ENCODE data around the gene SH3RF1.

Gene SH3RF1

GRCh38 chr4:169243825-169244609, 26.7 kb downstream of the SH3RF1 start:
- Histone ChIP-seq H3K36me3 (ENCODE audit: insufficient read depth, low read length) (no peaks in the 10 kb centered on the region), H3K4me1 (ENCODE audit: insufficient read depth, low read length) (no peaks in the 10 kb centered on the region), H3K9me3 (ENCODE audit: insufficient read depth, low read length, severe bottlenecking) (no peaks in the 10 kb centered on the region), H3K79me2 (ENCODE audit: insufficient read depth, low read length) (no peaks in the 10 kb centered on the region), H3K4me2 (ENCODE audit: insufficient read depth, low read length) (no peak overlapping the region), H3K9ac (ENCODE audit: low read depth, low read length) (no peak overlapping the region), H2AFZ (ENCODE audit: low read depth, low read length) (no peak overlapping the region), H3K27me3 (ENCODE audit: insufficient read depth, low read length, poor library complexity) (no peaks in the 10 kb centered on the region), H4K20me1 (ENCODE audit: insufficient read depth, low read length) (no peaks in the 10 kb centered on the region; the same call in 1 of the 2 replicates), H3K27ac (ENCODE audit: low read length) (no peak overlapping the region), H3K4me3 (ENCODE audit: low read depth in 1 of 2, low read length in 2 of 2) (no peak overlapping the region)
- TF ChIP-seq CTCF (IDR thresholded peaks at IDR 0.05; ENCODE audit: borderline replicate concordance, extremely low read depth, low read length, poor library complexity, severe bottlenecking) (no peak), EZH2 (IDR thresholded peaks at IDR 0.05; ENCODE audit: borderline replicate concordance, low read depth, low read length, severe bottlenecking) (no peak)
- DNase-seq = no peak
- ATAC-seq (ENCODE audit: insufficient read depth, low read depth) = no peak

GRCh38 chr4:169241464-169241863, 29.3 kb downstream of the SH3RF1 start:
- Histone ChIP-seq H2AFZ (ENCODE audit: low read depth, low read length) (no peak overlapping the region), H4K20me1 (ENCODE audit: insufficient read depth, low read length) (no peaks in the 10 kb centered on the region; the same call in 1 of the 2 replicates), H3K4me2 (ENCODE audit: insufficient read depth, low read length) (no peak overlapping the region), H3K9ac (ENCODE audit: low read depth, low read length) (no peak overlapping the region), H3K79me2 (ENCODE audit: insufficient read depth, low read length) (no peaks in the 10 kb centered on the region), H3K27me3 (ENCODE audit: insufficient read depth, low read length, poor library complexity) (no peaks in the 10 kb centered on the region), H3K9me3 (ENCODE audit: insufficient read depth, low read length, severe bottlenecking) (no peaks in the 10 kb centered on the region), H3K4me3 (ENCODE audit: low read depth in 1 of 2, low read length in 2 of 2) (no peak overlapping the region), H3K27ac (ENCODE audit: low read length) (no peak overlapping the region), H3K4me1 (ENCODE audit: insufficient read depth, low read length) (no peaks in the 10 kb centered on the region), H3K36me3 (ENCODE audit: insufficient read depth, low read length) (no peaks in the 10 kb centered on the region)
- DNase-seq (no peak), ATAC-seq (ENCODE audit: insufficient read depth, low read depth) (no peak)
- TF ChIP-seq CTCF (IDR thresholded peaks at IDR 0.05; ENCODE audit: borderline replicate concordance, extremely low read depth, low read length, poor library complexity, severe bottlenecking) (no peak), EZH2 (IDR thresholded peaks at IDR 0.05; ENCODE audit: borderline replicate concordance, low read depth, low read length, severe bottlenecking) (no peak)

GRCh38 chr4:169239221-169239905, 31.4 kb downstream of the SH3RF1 start:
- no peaks in the 10 kb centered on the region for H3K9me3 ChIP-seq (ENCODE audit: insufficient read depth, low read length, severe bottlenecking)
- no peak overlapping the region for H3K4me3 ChIP-seq (ENCODE audit: low read depth in 1 of 2, low read length in 2 of 2)
- no peak for ATAC-seq (ENCODE audit: insufficient read depth, low read depth)
- no peak for DNase-seq
- H4K20me1 ChIP-seq (ENCODE audit: insufficient read depth, low read length) = no peaks in the 10 kb centered on the region; the same call in 1 of the 2 replicates
- H3K27me3 ChIP-seq (ENCODE audit: insufficient read depth, low read length, poor library complexity) = no peaks in the 10 kb centered on the region
- H3K4me2 ChIP-seq (ENCODE audit: insufficient read depth, low read length) = no peak overlapping the region
- no peak overlapping the region for H3K27ac ChIP-seq (ENCODE audit: low read length)
- no peaks in the 10 kb centered on the region for H3K36me3 ChIP-seq (ENCODE audit: insufficient read depth, low read length)
- H3K4me1 ChIP-seq (ENCODE audit: insufficient read depth, low read length) = no peaks in the 10 kb centered on the region
- H2AFZ ChIP-seq (ENCODE audit: low read depth, low read length) = no peak overlapping the region
- no peak overlapping the region for H3K9ac ChIP-seq (ENCODE audit: low read depth, low read length)
- TF ChIP-seq EZH2 (IDR thresholded peaks at IDR 0.05; ENCODE audit: borderline replicate concordance, low read depth, low read length, severe bottlenecking) (no peak), CTCF (IDR thresholded peaks at IDR 0.05; ENCODE audit: borderline replicate concordance, extremely low read depth, low read length, poor library complexity, severe bottlenecking) (no peak)
- no peaks in the 10 kb centered on the region for H3K79me2 ChIP-seq (ENCODE audit: insufficient read depth, low read length)

All from DND-41 (cell line).